ENCODE measurements around the gene LRRC36. TPM values are rescaled to one million over a fixed set of nuclear protein-coding genes. Genes with fewer than 3 reads are reported as not detected.

Gene LRRC36
- total and polyA plus RNA-seq, 2 of the 13 experiments (the other 11 are each of a cell fraction or from before 2014, with no cell fraction given) = 0.12 to 0.15 TPM

DNA sequence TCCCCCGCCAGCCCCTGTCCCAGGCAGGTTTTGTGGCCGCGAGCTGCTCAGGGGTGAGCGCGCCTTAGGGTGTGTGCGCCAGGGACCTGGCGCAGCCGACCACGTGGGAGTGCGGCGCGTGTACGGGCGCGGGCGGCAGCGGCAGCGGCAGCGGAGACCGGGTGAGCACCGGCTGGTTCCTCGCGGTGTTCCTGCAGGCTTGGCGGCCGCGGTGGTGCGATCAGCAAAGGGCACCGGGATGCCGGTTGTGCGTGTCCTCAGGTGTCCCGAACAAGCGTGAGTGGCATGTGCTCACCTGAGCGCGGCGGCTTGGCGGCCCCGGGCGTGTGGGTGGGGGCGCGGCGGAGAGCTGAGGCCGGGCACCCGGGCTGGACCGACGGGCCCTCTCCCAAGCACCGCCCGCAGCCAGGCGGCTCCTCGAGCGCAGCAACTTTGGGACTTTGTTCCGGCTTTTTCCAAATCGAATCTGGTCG lies 103.9 kb downstream of the LRRC36 start (continued):
- TF ChIP-seq, protein P1, sequence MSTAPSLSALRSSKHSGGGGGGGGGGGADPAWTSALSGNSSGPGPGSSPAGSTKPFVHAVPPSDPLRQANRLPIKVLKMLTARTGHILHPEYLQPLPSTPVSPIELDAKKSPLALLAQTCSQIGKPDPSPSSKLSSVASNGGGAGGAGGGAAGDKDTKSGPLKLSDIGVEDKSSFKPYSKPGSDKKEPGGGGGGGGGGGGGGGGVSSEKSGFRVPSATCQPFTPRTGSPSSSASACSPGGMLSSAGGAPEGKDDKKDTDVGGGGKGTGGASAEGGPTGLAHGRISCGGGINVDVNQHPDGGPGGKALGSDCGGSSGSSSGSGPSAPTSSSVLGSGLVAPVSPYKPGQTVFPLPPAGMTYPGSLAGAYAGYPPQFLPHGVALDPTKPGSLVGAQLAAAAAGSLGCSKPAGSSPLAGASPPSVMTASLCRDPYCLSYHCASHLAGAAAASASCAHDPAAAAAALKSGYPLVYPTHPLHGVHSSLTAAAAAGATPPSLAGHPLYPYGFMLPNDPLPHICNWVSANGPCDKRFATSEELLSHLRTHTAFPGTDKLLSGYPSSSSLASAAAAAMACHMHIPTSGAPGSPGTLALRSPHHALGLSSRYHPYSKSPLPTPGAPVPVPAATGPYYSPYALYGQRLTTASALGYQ (CRISPR knock-in tag; IDR thresholded peaks at IDR 0.05) = no peak
- TF ChIP-seq ELF4 (CRISPR knock-in tag; IDR thresholded peaks at IDR 0.05; ENCODE audit: borderline replicate concordance) (no peak), NFRKB (IDR thresholded peaks at IDR 0.05) (no peak), ZNF3 (CRISPR knock-in tag; IDR thresholded peaks at IDR 0.05) (no peak), THYN1 (CRISPR knock-in tag; IDR thresholded peaks at IDR 0.05; ENCODE audit: borderline replicate concordance, low read depth) (no peak), NFE2 (CRISPR knock-in tag; IDR thresholded peaks at IDR 0.05) (no peak), DMAP1 (CRISPR knock-in tag; IDR thresholded peaks at IDR 0.05) (peak; percentile 85), CEBPB (IDR thresholded peaks at IDR 0.05; ENCODE audit: borderline replicate concordance, low read depth, low read length) (no peak), MTA1 (CRISPR knock-in tag; IDR thresholded peaks at IDR 0.05; ENCODE audit: borderline replicate concordance) (peak; percentile 59; the same call in 1 of the 2 replicates), REL (CRISPR knock-in tag; conservative IDR thresholded peaks at IDR 0.05) (peak; percentile 76; the same call in 1 of the 2 replicates), ZNF629 (CRISPR knock-in tag; conservative IDR thresholded peaks at IDR 0.05) (0 out of 2 replicates have a peak, but pooled peaks have one; percentile 8), RBFOX2 (IDR thresholded peaks at IDR 0.05; ENCODE audit: low read depth, low read length) (peak; percentile 86), HMG20B (CRISPR knock-in tag; conservative IDR thresholded peaks at IDR 0.05) (no peak)
- TF ChIP-seq, protein P2, sequence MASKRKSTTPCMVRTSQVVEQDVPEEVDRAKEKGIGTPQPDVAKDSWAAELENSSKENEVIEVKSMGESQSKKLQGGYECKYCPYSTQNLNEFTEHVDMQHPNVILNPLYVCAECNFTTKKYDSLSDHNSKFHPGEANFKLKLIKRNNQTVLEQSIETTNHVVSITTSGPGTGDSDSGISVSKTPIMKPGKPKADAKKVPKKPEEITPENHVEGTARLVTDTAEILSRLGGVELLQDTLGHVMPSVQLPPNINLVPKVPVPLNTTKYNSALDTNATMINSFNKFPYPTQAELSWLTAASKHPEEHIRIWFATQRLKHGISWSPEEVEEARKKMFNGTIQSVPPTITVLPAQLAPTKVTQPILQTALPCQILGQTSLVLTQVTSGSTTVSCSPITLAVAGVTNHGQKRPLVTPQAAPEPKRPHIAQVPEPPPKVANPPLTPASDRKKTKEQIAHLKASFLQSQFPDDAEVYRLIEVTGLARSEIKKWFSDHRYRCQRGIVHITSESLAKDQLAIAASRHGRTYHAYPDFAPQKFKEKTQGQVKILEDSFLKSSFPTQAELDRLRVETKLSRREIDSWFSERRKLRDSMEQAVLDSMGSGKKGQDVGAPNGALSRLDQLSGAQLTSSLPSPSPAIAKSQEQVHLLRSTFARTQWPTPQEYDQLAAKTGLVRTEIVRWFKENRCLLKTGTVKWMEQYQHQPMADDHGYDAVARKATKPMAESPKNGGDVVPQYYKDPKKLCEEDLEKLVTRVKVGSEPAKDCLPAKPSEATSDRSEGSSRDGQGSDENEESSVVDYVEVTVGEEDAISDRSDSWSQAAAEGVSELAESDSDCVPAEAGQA (IDR thresholded peaks at IDR 0.05; ENCODE audit: low read depth) = no peak
- TF ChIP-seq, protein P2 (CRISPR knock-in tag; IDR thresholded peaks at IDR 0.05; ENCODE audit: borderline replicate concordance) = no peak
- TF ChIP-seq, protein P3, sequence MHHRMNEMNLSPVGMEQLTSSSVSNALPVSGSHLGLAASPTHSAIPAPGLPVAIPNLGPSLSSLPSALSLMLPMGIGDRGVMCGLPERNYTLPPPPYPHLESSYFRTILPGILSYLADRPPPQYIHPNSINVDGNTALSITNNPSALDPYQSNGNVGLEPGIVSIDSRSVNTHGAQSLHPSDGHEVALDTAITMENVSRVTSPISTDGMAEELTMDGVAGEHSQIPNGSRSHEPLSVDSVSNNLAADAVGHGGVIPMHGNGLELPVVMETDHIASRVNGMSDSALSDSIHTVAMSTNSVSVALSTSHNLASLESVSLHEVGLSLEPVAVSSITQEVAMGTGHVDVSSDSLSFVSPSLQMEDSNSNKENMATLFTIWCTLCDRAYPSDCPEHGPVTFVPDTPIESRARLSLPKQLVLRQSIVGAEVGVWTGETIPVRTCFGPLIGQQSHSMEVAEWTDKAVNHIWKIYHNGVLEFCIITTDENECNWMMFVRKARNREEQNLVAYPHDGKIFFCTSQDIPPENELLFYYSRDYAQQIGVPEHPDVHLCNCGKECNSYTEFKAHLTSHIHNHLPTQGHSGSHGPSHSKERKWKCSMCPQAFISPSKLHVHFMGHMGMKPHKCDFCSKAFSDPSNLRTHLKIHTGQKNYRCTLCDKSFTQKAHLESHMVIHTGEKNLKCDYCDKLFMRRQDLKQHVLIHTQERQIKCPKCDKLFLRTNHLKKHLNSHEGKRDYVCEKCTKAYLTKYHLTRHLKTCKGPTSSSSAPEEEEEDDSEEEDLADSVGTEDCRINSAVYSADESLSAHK (CRISPR knock-in tag; IDR thresholded peaks at IDR 0.05; ENCODE audit: borderline replicate concordance) = 0 out of 2 replicates have a peak, but pooled peaks have one; percentile 78
- TF ChIP-seq, protein P4, sequence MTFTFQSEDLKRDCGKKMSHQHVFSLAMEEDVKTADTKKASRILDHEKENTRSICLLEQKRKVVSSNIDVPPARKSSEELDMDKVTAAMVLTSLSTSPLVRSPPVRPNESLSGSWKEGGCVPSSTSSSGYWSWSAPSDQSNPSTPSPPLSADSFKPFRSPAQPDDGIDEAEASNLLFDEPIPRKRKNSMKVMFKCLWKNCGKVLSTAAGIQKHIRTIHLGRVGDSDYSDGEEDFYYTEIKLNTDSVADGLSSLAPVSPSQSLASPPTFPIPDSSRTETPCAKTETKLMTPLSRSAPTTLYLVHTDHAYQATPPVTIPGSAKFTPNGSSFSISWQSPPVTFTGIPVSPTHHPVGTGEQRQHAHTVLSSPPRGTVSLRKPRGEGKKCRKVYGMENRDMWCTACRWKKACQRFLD (CRISPR knock-in tag; IDR thresholded peaks at IDR 0.05; ENCODE audit: borderline replicate concordance) = peak; percentile 87; the same call in 1 of the 2 replicates
- TF ChIP-seq, protein P5, sequence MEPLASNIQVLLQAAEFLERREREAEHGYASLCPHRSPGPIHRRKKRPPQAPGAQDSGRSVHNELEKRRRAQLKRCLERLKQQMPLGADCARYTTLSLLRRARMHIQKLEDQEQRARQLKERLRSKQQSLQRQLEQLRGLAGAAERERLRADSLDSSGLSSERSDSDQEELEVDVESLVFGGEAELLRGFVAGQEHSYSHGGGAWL (CRISPR knock-in tag; IDR thresholded peaks at IDR 0.05) = peak; percentile 92
